A673 (cell line): Measurements from ENCODE around the gene FCHSD2. TPM values are rescaled to one million over a fixed set of nuclear protein-coding genes. Genes with fewer than 3 reads are reported as not detected.

Experiments used
- BruUV-seq: library from RNA; stranded (reverse); fragments of 400-500 nt; replicated peaks from 2 replicates; lab custom pipeline; 2021; lab: Mats Ljungman, UMichigan
- CTCF ChIA-PET: fragments of 300-600 bp; sonication (Branson Sonifier 250); formaldehyde crosslinking; loops from one replicate; lab custom pipeline; 2022; ENCODE audit warnings: antibody characterized with exemption; lab: Charles Lee
- POLR2A ChIA-PET: fragments of 300-600 bp; sonication (Branson Sonifier 250); formaldehyde crosslinking; loops from one replicate; lab custom pipeline; 2022; ENCODE audit warnings: antibody characterized with exemption; ENCODE audit not compliant: low non-redundant PET; lab: Charles Lee
- DNase-seq: peaks from one replicate; pipeline ENCODE4 v3.0.0-alpha.2; 2015; ENCODE audit warnings: low spot score
- H3K27ac ChIP-seq: fragments of 200-600 bp; sonication (generic); 2 replicates; pipeline ENCODE4 v1.5.1; 2016; ENCODE audit warnings: mixed run types, low read depth, mild to moderate bottlenecking, mixed read lengths, antibody characterized with exemption, low read length; ENCODE audit not compliant: poor library complexity, severe bottlenecking
- H3K27me3 ChIP-seq: fragments of 200-600 bp; sonication (generic); replicated peaks from 2 replicates; pipeline ENCODE4 v1.6.1; 2017; ENCODE audit warnings: mixed run types, low read depth, mild to moderate bottlenecking, mixed read lengths, antibody characterized with exemption, low read length; ENCODE audit not compliant: insufficient read depth, poor library complexity
- H3K36me3 ChIP-seq: fragments of 200-600 bp; sonication (generic); 2 replicates; pipeline ENCODE4 v1.6.1; 2016; ENCODE audit warnings: mixed run types, mild to moderate bottlenecking, mixed read lengths, antibody characterized with exemption, low read length; ENCODE audit not compliant: insufficient read depth, poor library complexity, severe bottlenecking
- H3K4me1 ChIP-seq: fragments of 200-600 bp; sonication (generic); 2 replicates; pipeline ENCODE4 v1.6.1; 2017; ENCODE audit warnings: mixed run types, mild to moderate bottlenecking, mixed read lengths, antibody characterized with exemption, low read length; ENCODE audit not compliant: insufficient read depth, poor library complexity, severe bottlenecking
- H3K4me3 ChIP-seq: fragments of 200-600 bp; sonication (generic); 2 replicates; pipeline ENCODE4 v1.5.1; 2016; ENCODE audit warnings: low read depth, mixed run types, mild to moderate bottlenecking, mixed read lengths, low read length; ENCODE audit not compliant: poor library complexity, severe bottlenecking
- H3K9me3 ChIP-seq: fragments of 200-600 bp; sonication (generic); 2 replicates; pipeline ENCODE4 v1.6.1; 2016; ENCODE audit warnings: mixed run types, low read depth, mild to moderate bottlenecking, mixed read lengths, antibody characterized with exemption, low read length; ENCODE audit not compliant: poor library complexity, severe bottlenecking
- CTCF ChIP-seq: fragments of 300-800, 200-600 bp; sonication (generic); conservative IDR thresholded peaks from 2 replicates; pipeline ENCODE4 v1.5.1; 2017; ENCODE audit warnings: low read depth, mild to moderate bottlenecking, antibody characterized with exemption, low read length, moderate library complexity, mixed read lengths
- EZH2 ChIP-seq: fragments of 200-600 bp; sonication (generic); IDR thresholded peaks from 2 replicates; pipeline ENCODE4 v1.6.1; 2017; ENCODE audit warnings: borderline replicate concordance, low read depth, mild to moderate bottlenecking, mixed read lengths, antibody characterized with exemption, low read length; ENCODE audit not compliant: poor library complexity, severe bottlenecking
- intact Hi-C: fragments of 100-400 bp; cut with micrococcal nuclease; formaldehyde crosslinking; loops from one replicate; pipeline ENCODE4 v1.10.0; 2022; ENCODE audit not compliant: unreplicated experiment
- total RNA-seq: library from RNA; stranded (reverse); gene quantifications from 2 replicates; pipeline ENCODE4 v1.2.3, GENCODE V29; 2021

FCHSD2 gene
- total RNA-seq, 1 experiment from 2014 or later, result 44.7 TPM

GRCh38 chr11:72826942-72827480 lies 315.1 kb downstream of the FCHSD2 start:
- POLR2A ChIA-PET, result no interaction called here
- CTCF ChIA-PET, result interaction anchor here (1.0 kb wide), 1 partner anchor 317 kb away, joined by 4 read pairs; no protein-coding TSS in a partner anchor

GRCh38 chr11:72826191-72826941 lies 315.8 kb downstream of the FCHSD2 start:
- POLR2A ChIA-PET, result no interaction called here
- TF ChIP-seq EZH2, result no peak
- no peak for TF ChIP-seq CTCF
- no peak for DNase-seq
- BruUV-seq, result no TSS peak
- peaks cover 4% of the 10 kb centered on the region for H3K4me1 ChIP-seq
- H3K27ac ChIP-seq, result no peak overlapping the region
- no peaks in the 10 kb centered on the region for H3K9me3 ChIP-seq
- H3K36me3 ChIP-seq, result no peaks in the 10 kb centered on the region
- CTCF ChIA-PET, result interaction anchor here (0.6 kb wide), 1 partner anchor 24 kb away, joined by 11 read pairs; no protein-coding TSS in a partner anchor
- H3K4me3 ChIP-seq, result no peak overlapping the region
- H3K27me3 ChIP-seq, result no peaks in the 10 kb centered on the region
- intact Hi-C loops, result no loop called here

More at GRCh38 chr11:72826942-72827480, 315.1 kb downstream of the FCHSD2 start:
- Histone ChIP-seq H3K4me1 (no peaks in the 10 kb centered on the region), H3K4me3 (no peak overlapping the region), H3K36me3 (no peaks in the 10 kb centered on the region), H3K27ac (no peak overlapping the region), H3K9me3 (no peaks in the 10 kb centered on the region), H3K27me3 (no peaks in the 10 kb centered on the region)
- BruUV-seq, result no TSS peak
- intact Hi-C loops, result no loop called here
- DNase-seq, result no peak
- TF ChIP-seq EZH2 (no peak), CTCF (no peak)

- DNase-seq, result no peak
- H3K4me1 ChIP-seq, result peaks cover 8% of the 10 kb centered on the region
- intact Hi-C loops, result no loop called here
- no TSS peak for BruUV-seq
- no peaks in the 10 kb centered on the region for H3K36me3 ChIP-seq
- TF ChIP-seq CTCF (no peak), EZH2 (no peak)
- ChIA-PET CTCF (interaction anchor here (0.6 kb wide), 1 partner anchor 24 kb away, joined by 11 read pairs; no protein-coding TSS in a partner anchor), POLR2A (no interaction called here)
- no peaks in the 10 kb centered on the region for H3K9me3 ChIP-seq
- H3K27ac ChIP-seq, result no peak overlapping the region
- H3K4me3 ChIP-seq, result no peak overlapping the region
- no peaks in the 10 kb centered on the region for H3K27me3 ChIP-seq
Observed at GRCh38 chr11:72825661-72826060, 316.5 kb downstream of the FCHSD2 start.
